GM18867 (cell line): ENCODE data around the gene RANBP10.

Source experiments
- ATAC-seq: cut with Tn5 transposase; IDR thresholded peaks from one replicate; pipeline ENCODE4 v1.9.1; 2021; ENCODE audit warnings: mild to moderate bottlenecking, moderate library complexity; ENCODE audit not compliant: unreplicated experiment

The RANBP10 gene

DNA sequence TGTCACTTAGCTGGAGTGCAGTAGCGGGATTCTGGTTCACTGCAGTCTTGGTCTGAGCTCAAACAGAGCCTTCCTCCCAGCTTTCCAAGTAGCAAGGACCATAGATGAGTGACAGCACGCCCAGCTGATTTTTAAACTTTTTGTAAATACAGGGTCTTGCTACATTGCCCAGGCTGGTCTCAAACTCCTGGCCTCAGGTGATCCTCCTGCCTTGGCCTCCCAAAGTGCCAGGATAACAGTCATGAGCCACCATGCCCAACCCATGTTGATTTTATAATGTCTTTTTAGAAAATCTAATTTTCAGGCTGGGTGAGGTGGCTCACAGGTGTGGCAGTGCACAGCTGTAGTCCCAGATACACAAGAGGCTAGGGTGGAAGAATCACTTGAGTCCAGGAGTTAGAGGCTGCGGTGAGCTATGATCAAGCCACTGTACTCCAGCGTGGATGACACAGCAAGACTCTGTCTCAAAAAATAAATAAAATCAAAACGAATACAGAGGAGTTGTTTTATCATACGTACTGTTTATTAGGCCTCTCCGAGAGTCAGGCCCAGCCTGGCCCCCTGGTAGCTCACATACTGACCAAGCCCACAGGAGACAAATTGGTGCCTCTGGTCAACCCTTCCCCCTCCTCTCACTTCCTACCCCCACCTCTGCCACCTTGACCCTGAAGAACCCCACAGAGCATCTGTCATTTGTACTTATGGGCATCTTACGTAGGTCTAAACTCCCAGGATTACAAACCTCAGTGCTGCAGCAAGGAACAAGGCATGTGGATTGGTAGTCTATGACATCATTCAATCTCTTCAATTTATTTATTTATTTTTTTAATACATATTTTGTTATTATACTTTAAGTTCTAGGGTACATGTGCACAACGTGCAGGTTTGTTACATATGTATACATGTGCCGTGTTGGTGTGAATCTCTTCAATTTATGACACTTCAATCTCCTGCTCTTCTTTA is 126.1 kb downstream of the RANBP10 start:
- no peak for ATAC-seq

DNA sequence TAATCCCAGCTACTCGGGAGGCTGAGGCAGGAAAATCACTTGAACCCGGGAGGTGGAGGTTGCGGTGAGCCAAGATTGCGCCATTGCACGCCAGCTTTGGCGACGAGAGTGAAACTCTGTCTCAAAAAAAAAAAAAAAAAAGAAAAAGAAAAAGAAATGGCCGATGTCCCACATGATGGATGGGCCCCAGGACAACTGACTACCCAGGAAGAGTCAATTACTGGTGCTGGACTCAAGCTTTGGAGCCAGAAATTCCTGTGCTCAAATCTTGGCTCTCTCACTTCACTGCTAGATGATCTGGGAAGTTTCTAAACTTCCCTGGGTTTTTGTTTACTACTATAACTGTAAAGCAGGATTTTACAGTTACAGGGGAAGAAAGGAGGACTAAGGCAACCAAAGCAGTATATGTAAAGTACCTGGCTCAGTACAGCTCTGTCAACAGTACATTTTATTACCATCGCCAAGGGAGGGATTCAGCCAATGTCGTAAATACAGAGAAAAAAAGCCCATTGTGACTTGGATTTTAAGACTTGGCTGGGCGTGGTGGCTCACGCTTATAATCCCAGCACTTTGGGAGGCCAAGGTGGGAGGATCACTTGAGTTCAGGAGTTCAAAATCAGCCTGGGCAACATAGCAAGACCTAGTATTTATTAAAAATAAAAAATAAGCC is 127.9 kb downstream of the RANBP10 start:
- no peak for ATAC-seq

- ATAC-seq, result no peak
Measured at GRCh38 chr16:67677712-67678111, 128.6 kb downstream of the RANBP10 start.

DNA sequence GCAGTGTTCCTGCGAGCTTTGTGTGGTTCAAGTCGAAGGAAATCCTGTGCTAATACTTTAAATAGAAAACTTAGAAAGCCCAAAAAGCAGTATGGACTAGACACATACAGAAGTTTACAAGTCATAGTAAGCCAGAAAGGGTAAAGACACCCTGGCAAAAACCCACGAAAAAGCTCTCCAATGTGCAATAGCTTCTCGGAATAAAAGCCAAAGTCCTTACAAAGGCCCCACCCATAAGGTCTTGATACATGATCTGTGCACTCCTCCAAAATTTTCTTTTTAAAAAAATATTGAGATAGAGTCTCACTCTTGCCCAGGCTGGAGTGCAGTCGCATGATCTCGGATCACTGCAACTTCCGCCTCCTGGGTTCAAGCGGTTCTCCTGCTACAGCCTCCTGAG is 129.4 kb downstream of the RANBP10 start:
- ATAC-seq, result no peak

- ATAC-seq, result no peak
Measured at GRCh38 chr16:67676516-67676915, 129.8 kb downstream of the RANBP10 start.

DNA sequence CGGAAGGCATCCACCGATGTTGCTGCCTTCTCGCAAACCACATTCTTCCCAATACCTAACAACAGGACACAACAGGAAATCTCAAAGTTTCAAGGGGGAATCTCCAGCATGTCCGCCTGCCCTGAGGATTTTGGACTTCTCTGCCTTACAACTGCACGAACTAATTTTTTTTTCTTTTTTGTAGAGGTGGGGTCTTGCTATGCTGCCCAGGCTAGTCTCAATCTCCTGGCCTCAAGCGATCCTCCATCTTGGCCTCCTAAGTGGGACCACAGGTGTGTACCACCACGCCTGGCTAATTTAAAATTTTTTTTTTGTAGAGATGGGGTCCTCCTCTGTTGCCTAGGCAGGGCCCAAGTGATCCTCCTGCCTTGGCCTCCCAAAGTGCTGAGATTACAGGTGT is 130.4 kb downstream of the RANBP10 start:
- no peak for ATAC-seq

GRCh38 chr16:67675579-67675935 is 130.8 kb downstream of the RANBP10 start:
- no peak for ATAC-seq

DNA sequence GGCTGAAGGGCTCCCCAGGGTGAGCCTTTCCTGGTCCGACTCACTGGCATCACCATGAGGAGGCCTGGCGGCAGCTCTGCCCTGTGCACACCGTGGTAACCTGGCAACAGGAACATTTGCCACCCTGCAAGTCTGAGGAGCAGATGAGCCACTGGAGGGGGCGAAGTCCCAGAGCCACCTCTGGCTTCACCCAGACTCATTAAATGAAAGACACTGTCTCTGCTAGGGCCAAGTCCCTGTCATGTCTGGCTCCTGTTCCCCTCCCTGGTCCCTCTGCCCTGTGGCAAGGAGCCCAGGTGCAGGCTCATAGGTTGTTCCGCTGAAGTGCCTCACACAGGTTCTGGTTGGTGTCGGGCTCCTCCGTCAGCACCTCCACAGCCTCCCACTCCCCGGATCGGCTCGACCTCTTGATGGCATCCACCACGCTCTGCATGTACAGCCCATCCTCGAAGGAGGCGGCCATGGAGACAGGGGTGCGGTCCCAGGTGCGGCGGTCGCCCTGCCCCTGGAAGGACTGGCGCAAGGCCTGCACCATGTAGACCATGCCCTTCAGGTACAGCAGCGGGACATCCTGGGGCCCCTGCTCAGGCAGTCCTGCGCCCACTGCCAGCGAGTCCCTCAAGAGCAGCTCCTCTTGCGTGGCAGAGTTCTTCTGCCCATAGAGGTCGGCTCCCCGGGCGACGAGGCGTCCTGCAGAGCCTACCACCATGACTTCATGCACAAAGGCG is 131.3 kb downstream of the RANBP10 start:
- ATAC-seq, result no peak

- ATAC-seq, result no peak
Measured at GRCh38 chr16:67673712-67674580, 132.4 kb downstream of the RANBP10 start.
